GM21381 (cell line): ENCODE results near the gene LHFPL3.

Experiments
- ATAC-seq: cut with Tn5 transposase; IDR thresholded peaks from one replicate; pipeline ENCODE4 v1.9.1; 2021; ENCODE audit warnings: mild to moderate bottlenecking, moderate library complexity; ENCODE audit not compliant: unreplicated experiment

The LHFPL3 gene

GRCh38 chr7:104791080-104791479, 462.7 kb downstream of the LHFPL3 start:
- ATAC-seq = no peak

- no peak for ATAC-seq
Measured at GRCh38 chr7:104793066-104793465, 464.7 kb downstream of the LHFPL3 start.

GRCh38 chr7:104794154-104794553, 465.8 kb downstream of the LHFPL3 start:
- ATAC-seq = no peak

GRCh38 chr7:104794589-104794988, 466.2 kb downstream of the LHFPL3 start:
- no peak for ATAC-seq

- ATAC-seq = no peak
Measured at GRCh38 chr7:104795086-104795485, 466.7 kb downstream of the LHFPL3 start.

- ATAC-seq = no peak
Measured at GRCh38 chr7:104795616-104796398, 467.4 kb downstream of the LHFPL3 start.

- ATAC-seq = no peak
Measured at GRCh38 chr7:104800307-104800706, 471.9 kb downstream of the LHFPL3 start.

GRCh38 chr7:104801022-104801421, 472.6 kb downstream of the LHFPL3 start:
- no peak for ATAC-seq

GRCh38 chr7:104803931-104804330, 475.5 kb downstream of the LHFPL3 start:
- ATAC-seq = no peak

GRCh38 chr7:104804696-104805095, 476.3 kb downstream of the LHFPL3 start:
- ATAC-seq = no peak

GRCh38 chr7:104805449-104806317, 477.3 kb downstream of the LHFPL3 start:
- no peak for ATAC-seq

GRCh38 chr7:104807671-104808070, 479.3 kb downstream of the LHFPL3 start:
- no peak for ATAC-seq

- ATAC-seq = no peak
Measured at GRCh38 chr7:104809906-104810305, 481.5 kb downstream of the LHFPL3 start.

GRCh38 chr7:104814126-104814525, 485.7 kb downstream of the LHFPL3 start:
- ATAC-seq = no peak

- ATAC-seq = no peak
Measured at GRCh38 chr7:104814671-104815400, 486.4 kb downstream of the LHFPL3 start.

- no peak for ATAC-seq
Measured at GRCh38 chr7:104816537-104816936, 488.1 kb downstream of the LHFPL3 start.

- no peak for ATAC-seq
Measured at GRCh38 chr7:104818961-104819880, 490.8 kb downstream of the LHFPL3 start.

- no peak for ATAC-seq
Measured at GRCh38 chr7:104820836-104821535, 492.6 kb downstream of the LHFPL3 start.

- no peak for ATAC-seq
Measured at GRCh38 chr7:104823177-104823576, 494.8 kb downstream of the LHFPL3 start.

- no peak for ATAC-seq
Measured at GRCh38 chr7:104825099-104825498, 496.7 kb downstream of the LHFPL3 start.
